ENCODE data around the gene MLXIP.

The MLXIP gene

GRCh38 chr12:122067966-122068365, 10.6 kb upstream of the MLXIP start:
- no peak for DNase-seq (ENCODE audit: low read depth)
- TF ChIP-seq CTCF (IDR thresholded peaks at IDR 0.05; ENCODE audit: control insufficient read depth, extremely low read depth, insufficient read depth) = no peak
- no peak overlapping the region for H3K4me3 ChIP-seq (ENCODE audit: low read depth, low read length)

- peak; percentile 98 for DNase-seq (ENCODE audit: low read depth)
- no peak for TF ChIP-seq CTCF (IDR thresholded peaks at IDR 0.05; ENCODE audit: control insufficient read depth, extremely low read depth, insufficient read depth)
- H3K4me3 ChIP-seq (ENCODE audit: low read depth, low read length) = no peak overlapping the region
Observed at GRCh38 chr12:122072031-122072970, 6.3 kb upstream of the MLXIP start.

GRCh38 chr12:122073815-122074214, 4.7 kb upstream of the MLXIP start:
- TF ChIP-seq CTCF (IDR thresholded peaks at IDR 0.05; ENCODE audit: control insufficient read depth, extremely low read depth, insufficient read depth) = no peak
- no peak for DNase-seq (ENCODE audit: low read depth)
- no peak overlapping the region for H3K4me3 ChIP-seq (ENCODE audit: low read depth, low read length)

- TF ChIP-seq CTCF (IDR thresholded peaks at IDR 0.05; ENCODE audit: control insufficient read depth, extremely low read depth, insufficient read depth) = no peak
- DNase-seq (ENCODE audit: low read depth) = no peak
- no peak overlapping the region for H3K4me3 ChIP-seq (ENCODE audit: low read depth, low read length)
Observed at GRCh38 chr12:122076743-122077495, 1.6 kb upstream of the MLXIP start.

- TF ChIP-seq CTCF (IDR thresholded peaks at IDR 0.05; ENCODE audit: control insufficient read depth, extremely low read depth, insufficient read depth) = no peak
- H3K4me3 ChIP-seq (ENCODE audit: low read depth, low read length) = peak overlapping the region; percentile 77
- no peak for DNase-seq (ENCODE audit: low read depth)
Observed at GRCh38 chr12:122079033-122079531, 526 bp downstream of the MLXIP start.

GRCh38 chr12:122079532-122080081, 1.1 kb downstream of the MLXIP start:
- no peak for TF ChIP-seq CTCF (IDR thresholded peaks at IDR 0.05; ENCODE audit: control insufficient read depth, extremely low read depth, insufficient read depth)
- peak overlapping the region; percentile 77 for H3K4me3 ChIP-seq (ENCODE audit: low read depth, low read length)
- DNase-seq (ENCODE audit: low read depth) = no peak

Measured in LNCaP clone FGC (cell line).